H4 (cell line): Measurements from ENCODE around the gene CHD3. TPM values are rescaled to one million over a fixed set of nuclear protein-coding genes. Genes with fewer than 3 reads are reported as not detected.

Experiments
- DNase-seq: peaks from one replicate; pipeline ENCODE4 v3.0.0-alpha.2; 2015; ENCODE audit warnings: low spot score
- total RNA-seq: library from RNA; depleted of rRNA; stranded (reverse); fragments of >200 nt; shearing (Covaris generic); gene quantifications from 2 replicates; pipeline ENCODE4 v1.2.3, GENCODE V29; 2014

Gene CHD3
- total RNA-seq, 1 experiment from 2014 or later: 26.5 TPM

DNA sequence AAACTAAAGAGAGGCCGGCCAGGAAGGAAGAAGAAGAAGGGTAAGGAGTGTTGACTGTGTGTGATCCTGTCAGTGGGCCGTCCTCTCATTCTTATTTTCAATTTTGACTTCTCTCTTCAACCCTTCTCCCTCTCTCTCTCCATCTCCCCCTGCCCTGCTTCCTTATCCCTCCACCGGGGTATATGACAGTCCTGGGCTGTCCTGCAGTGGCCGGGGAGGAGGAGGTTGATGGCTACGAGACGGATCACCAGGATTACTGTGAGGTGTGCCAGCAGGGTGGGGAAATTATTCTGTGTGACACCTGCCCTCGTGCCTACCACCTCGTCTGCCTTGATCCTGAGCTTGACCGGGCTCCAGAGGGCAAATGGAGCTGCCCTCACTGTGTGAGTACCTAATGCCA, 5.6 kb downstream of the CHD3 start:
- DNase-seq: no peak

DNA sequence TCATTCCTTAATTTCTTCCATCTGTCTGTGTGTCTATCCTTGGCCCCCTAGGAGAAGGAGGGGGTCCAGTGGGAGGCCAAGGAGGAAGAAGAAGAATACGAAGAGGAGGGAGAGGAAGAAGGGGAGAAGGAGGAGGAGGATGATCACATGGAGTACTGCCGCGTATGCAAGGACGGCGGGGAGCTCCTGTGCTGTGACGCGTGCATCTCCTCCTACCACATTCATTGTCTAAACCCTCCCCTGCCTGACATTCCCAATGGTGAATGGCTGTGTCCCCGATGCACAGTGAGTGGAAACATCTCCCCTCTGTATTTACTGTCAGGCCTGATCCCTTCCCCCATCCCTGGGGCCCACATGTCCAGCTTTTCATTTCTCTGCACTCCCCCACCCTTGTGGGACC, 6.3 kb downstream of the CHD3 start:
- no peak for DNase-seq

DNA sequence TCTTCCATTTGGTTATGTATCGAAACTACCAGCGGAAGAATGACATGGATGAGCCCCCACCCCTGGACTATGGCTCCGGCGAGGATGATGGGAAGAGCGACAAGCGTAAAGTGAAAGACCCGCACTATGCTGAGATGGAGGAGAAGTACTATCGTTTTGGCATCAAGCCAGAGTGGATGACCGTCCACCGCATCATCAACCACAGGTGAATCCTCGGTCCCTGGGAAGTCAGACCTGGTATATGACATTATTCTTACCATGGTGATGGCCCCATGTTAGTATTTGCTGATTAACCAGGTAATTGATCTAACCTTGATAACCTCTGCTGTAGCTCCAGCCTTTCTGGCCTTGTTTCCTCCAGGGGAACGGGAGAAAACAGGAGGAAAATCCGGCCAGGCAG, 8.5 kb downstream of the CHD3 start:
- DNase-seq: no peak

DNA sequence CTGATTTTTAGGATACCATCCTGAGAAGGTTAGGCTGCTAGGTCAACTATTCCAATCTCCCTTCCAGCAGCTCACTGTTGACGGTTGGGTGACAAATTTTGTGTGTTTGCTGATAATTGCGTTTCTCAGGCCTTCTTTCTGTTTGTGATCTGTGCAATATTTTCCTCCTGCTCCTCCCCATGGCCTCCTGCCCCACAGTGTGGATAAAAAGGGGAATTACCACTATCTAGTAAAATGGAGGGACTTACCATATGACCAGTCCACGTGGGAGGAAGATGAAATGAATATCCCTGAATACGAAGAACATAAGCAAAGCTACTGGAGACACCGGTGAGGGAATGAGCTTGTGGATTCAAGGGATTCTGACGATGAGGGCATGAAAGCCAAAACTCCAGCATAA, 9.2 kb downstream of the CHD3 start:
- DNase-seq: no peak

DNA sequence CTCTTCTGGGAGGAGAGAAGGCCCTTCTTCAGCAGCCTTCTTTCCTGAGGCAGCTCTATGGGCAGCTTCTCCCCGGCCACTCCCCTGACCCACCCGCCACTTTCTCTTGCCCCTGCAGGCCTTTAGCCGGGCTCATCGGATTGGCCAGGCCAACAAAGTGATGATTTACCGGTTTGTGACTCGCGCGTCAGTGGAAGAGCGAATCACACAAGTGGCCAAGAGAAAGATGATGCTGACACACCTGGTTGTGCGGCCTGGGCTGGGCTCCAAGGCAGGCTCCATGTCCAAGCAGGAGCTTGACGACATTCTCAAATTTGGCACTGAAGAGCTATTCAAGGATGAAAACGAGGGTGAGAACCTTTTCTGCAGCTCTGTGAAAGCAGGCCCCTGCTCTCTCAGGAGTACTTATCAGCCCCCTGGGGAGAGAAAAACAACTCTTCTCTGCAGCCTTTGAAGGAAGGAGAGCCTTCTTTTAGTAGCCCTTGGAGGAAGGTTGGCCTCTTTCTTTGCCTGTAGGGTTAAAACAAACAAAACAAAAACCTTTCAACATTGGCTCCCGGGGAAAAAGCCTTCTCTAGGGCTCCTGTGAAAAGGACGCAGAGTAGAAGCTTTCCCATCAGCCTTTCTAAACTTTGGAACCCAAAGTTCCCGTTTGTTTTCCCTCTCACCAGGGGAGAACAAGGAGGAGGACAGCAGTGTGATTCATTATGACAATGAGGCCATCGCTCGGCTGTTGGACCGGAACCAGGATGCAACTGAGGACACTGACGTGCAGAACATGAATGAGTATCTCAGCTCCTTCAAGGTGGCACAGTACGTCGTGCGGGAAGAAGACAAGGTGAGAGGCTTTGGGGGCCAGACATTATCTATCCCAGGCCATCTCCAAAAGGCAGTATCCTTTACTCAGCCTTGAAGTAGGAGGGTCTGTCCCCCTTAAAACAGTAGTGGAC, 14.8 kb downstream of the CHD3 start:
- no peak for DNase-seq

DNA sequence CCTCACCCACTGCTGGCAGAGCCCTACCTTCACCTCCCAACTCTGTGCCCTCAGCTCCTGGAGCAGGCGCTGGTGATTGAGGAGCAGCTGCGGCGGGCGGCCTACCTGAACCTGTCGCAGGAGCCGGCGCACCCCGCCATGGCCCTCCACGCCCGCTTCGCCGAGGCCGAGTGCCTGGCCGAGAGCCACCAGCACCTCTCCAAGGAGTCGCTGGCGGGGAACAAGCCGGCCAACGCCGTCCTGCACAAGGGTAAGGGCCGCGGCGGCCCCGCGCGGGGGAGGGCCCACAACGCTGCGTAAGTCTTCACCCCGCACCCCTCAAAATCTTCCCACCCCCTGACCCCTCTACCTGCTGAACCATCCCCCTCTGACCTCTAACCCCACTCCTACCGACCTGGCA, 20.5 kb downstream of the CHD3 start:
- no peak for DNase-seq

DNA sequence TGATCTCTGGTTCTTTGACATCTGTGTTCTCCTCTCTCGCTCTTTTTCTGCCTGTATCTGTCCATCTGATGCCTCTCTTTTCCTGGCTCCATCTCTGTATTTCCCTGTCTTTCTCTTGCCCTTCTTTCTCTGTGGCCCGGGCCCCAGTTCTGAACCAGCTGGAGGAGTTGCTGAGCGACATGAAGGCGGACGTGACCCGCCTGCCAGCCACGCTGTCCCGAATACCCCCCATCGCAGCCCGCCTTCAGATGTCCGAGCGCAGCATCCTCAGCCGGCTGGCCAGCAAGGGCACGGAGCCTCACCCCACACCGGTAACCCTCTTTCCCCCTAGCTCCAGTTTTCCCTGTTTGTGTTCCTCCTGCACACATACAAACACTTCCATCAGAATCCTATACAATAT, 21.7 kb downstream of the CHD3 start:
- no peak for DNase-seq

DNA sequence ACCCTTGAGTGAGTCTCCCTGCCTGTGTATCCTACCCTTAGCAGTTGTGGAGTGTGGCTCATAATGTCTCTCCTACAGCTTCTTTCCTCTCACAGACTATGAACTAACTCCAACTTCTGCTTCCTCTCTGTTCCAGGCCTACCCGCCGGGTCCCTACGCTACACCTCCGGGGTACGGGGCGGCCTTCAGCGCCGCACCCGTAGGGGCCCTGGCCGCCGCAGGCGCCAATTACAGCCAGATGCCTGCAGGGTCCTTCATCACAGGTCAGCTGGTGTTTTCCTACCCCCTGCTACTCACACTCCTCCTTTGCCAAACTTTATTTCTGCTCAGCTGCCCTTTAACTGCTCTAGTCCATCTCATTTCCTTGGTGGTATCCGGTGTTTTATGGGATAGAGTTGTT, 22.1 kb downstream of the CHD3 start:
- no peak for DNase-seq

DNA sequence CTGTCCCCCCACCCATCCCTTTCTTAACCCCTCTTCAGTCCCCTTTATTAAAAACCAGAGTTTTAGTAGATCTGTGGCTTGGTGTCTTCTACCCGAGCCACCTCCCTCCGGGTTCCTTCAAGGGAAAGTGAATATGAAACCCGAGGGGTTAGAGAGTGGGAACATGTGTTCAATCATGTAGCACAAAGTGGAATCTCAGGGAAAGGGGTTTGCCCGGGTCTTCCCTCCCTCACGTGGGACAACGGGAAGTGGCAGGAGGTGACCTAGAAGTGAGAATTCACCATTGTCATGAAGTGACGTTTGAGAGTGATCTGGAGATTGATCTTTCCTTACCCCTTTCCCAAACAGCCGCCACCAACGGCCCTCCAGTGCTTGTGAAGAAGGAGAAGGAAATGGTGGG, 22.5 kb downstream of the CHD3 start:
- no peak for DNase-seq

DNA sequence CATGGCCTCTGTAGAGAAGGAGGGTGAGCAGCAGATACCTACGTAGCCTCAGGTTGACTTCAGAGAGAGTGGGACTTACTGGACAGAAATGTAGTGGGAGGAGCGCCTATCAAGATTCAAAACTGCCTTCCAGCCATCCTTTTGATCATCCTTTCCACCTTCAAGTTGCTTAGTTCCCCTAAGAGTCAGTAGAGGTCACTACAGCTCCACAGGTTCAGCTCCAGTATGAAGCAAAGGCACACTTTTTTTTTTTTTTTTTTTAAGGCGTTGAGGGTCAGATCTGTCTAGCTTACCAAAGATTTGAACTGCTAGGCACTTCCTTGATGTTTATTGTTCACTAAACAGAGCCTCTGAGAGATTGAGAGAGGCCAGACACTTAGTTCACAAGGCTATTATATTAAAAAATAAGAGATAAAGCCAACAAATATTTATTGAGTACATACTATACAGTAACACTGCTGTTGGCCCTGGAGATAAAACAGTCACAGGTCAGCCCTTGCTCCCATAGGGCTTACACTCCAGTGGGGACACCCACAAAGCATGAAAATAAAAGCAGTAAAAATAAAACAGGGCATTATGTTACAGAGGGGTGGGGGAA, 24.4 kb downstream of the CHD3 start:
- peak; percentile 54 for DNase-seq

DNA sequence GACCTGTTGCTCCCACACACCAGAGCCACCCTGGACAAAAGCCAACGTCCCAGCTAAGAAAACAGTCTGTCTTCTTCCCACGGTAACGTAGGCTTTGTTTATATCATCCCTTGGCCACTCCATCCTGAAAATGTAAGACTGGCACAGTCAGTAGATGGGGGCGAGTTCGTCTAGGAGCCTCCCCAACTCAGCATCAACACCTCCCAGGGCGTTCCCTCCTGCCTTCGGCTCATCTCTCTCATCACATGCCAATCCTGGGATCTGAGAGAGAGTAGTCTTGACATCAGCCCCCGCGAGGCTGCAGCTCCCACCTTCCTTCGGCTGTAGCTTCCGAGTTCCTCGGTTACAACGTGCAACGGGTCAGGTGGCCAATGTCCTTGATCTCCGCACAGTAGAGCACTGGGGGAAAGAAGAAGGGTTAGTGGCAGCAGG, 26.6 kb downstream of the CHD3 start:
- peak; percentile 9 for DNase-seq

DNA sequence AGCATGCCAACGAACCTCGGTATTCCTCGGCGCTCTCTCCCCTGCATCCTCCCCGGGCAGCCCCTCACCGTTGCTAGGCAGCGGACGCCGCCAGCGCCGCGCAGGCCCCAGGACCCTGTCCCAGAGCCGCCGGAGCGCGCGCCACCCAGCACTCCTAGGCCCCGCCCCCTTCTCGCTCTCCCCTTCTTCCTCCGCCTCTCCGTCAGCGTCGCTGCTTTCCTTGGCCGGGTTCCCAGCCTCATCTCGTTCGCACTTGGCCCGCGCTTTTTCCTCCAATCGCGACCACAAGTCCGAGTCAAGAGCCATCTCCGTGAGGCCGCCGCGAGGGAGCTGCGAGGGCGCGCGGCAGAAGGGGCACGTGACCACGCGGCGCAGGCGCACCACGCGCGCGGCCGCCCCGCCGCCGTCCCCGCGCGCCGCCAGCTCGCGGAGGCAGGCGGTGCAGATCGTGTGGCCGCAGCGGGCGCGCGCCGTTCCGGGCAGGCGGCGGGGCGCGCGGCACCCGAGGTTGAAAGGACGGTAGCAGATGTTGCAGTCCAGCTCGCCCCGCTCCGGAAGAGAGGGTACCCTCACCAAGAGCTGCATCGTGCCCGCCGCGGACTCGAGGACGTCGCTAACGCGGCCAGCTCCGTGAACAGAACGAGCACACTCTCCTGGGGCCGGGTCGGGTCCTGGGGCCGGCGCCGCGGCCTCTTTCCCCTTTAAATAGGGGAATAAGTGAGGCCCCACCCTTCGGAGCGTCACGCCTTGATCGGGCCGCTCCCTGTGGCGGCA, 27.2 kb downstream of the CHD3 start, which contains the start of gene RNF227:
Gene RNF227, minus strand, starts transcription at position 679 of the 774 bp plus-strand sequence. Its CDS starts 94 bp downstream, at position 585.
- peak; percentile 91 for DNase-seq

DNA sequence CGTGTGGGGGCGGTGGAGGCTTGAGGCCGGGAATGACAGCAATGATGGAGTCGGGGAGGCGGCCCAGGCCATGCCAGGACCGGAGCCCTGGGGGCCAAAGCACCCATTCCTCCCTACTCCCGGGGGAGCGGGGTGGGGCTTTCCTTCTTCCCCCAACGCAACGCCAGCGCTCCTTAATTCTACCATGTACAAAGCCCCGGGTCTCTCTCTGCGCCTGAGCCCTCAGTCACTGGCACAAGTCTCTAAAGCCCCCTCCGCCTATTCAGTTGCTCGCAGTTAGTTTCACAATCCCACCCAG, 27.7 kb downstream of the CHD3 start:
- DNase-seq: no peak

DNA sequence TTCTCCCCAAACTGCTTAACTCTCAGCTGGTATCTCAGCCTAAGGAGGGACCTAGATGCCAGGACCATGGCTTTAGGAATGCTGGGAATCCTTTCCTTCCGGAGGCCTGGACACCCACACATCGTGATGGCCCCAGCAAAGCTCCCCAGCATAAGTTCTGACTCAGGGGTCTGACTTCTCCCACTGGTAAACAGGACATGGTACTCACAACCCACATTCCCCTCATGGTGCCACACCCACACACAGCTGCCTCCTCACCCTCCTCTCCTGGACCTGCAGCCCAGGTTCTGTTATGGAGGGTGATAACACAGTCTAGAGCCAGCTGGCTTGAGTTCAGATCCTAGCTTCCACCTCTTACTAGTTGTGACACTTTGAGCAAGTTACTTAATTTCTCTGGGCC, 28.2 kb downstream of the CHD3 start:
- no peak for DNase-seq

DNA sequence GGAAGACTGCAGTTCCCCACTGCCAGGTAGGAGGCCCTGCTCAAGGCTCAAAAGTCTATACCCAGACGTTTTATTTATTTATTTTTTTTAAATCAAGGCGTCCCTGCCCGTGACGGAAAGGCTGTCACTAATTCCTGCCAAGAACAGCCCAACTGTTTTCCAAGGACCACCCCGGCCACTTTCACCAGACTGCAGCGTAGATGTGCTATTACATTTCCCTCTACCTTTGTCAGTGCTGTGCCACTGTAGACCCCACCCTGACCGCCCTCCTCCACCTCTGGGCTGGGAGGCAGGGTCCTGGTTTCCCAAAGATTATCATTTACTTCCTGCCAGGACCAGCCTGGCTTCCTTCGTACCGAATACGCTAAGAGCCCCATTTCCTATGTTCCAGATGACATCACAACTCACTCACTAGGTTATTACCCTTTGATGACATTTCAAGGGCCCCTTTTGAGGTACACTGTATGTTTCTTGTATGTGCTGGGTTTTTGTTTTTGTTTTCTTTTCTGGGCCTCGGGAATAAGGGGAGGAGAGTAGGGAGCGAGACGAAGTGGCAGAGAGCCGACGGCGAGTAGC, 33.8 kb downstream of the CHD3 start:
- DNase-seq: no peak

DNA sequence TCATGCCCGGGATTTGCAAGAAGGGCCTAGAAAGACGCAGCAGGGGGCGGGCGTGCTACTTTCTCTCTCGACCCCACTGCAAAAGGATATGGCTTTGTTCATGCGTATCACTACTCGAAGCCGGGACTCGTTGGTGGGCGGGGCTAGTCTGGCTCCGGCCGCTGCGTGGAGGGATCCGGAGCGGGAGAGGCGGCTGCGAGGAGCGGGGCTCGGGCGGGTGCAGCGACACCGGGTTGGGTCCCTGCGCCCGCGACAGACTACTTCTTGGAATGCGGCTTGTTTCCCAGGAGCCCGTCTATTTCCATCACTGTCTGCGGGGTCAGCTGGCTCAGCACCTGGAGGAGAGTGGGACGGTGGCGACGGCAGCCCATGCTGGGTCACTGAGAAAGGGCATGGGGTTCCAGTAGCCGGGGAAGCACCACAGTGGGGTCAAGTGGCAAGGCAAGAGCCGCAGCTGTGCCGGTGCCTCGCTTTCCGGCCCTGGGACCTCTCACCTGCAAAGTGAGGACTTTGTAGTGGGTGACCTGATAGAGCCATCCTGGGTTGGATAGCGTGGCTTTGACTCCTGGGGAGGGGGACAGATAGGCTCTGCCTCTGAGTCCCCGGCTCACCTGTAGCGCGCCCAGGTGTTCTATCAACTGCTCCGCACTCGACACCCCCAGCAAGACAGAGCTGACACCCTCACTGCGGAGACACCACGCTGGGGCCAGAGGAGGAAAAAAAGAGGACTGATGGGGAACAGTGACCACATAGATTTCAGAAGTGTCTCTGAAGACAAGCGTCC, 34.4 kb downstream of the CHD3 start:
- DNase-seq: no peak

DNA sequence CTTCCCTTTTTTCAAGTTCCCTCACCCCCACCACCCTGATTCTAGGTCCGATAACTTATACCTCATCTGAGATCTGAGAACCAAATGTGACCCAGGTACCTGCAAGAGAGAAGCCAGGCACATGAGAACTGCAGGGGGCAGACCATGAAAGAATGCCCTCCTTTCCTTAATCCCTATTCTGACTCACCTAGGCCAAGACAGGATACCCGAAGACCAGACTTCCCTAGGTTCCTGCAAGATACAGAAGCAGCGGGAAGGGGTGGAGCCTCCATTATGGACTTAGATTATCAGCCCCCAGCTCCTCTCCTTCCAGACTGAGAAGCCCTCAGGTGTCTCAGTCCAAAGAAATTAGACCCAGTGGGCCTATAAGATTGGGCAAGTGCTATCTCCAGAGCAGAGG, 39.0 kb downstream of the CHD3 start:
- no peak for DNase-seq

DNA sequence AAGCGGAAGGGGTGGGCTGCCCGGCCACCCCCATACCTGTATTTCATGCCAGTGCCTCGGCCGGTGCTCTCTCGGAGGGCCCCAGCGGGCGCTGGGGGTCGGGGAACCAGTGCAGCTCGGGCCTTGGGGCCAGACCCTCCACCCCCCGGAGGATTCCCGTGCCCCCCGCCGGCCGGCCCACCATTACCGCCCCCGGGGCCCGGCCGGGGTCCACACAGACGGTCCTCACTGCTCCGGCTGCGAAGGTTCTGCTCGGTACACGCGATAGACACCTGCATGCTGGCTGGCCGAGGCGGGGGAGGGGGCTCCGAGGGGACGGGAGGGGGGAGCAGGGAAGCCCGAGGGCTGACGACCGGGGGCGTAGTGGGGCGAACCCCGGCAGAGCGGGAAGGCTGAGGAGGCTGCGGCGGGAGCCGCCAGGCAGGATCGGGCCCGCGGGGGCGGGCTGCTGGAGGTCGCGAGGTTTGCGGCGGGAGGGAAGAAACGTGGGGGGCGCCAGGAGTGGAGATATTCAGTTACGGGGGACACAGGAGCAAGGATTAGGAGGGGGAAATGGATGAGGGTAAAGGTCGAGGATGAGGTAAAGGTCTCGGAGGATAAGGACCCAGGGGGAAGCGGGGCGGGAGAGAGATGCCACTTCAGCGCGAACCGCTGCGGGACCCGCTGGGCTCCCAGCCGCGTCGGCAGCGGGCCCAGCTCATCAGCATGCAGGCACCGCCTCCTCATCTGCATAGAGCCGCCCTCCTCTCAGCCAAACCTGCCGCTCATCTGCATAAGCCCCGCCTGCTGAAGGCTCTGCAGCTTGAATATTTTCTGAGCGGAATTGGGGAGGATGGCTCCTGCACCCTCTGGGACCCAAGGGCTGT, 40.8 kb downstream of the CHD3 start, which contains the start of gene KCNAB3:
Gene KCNAB3, minus strand, starts transcription at position 699 of the 866 bp plus-strand sequence. Its CDS starts 421 bp downstream, at position 278.
- DNase-seq: no peak

DNA sequence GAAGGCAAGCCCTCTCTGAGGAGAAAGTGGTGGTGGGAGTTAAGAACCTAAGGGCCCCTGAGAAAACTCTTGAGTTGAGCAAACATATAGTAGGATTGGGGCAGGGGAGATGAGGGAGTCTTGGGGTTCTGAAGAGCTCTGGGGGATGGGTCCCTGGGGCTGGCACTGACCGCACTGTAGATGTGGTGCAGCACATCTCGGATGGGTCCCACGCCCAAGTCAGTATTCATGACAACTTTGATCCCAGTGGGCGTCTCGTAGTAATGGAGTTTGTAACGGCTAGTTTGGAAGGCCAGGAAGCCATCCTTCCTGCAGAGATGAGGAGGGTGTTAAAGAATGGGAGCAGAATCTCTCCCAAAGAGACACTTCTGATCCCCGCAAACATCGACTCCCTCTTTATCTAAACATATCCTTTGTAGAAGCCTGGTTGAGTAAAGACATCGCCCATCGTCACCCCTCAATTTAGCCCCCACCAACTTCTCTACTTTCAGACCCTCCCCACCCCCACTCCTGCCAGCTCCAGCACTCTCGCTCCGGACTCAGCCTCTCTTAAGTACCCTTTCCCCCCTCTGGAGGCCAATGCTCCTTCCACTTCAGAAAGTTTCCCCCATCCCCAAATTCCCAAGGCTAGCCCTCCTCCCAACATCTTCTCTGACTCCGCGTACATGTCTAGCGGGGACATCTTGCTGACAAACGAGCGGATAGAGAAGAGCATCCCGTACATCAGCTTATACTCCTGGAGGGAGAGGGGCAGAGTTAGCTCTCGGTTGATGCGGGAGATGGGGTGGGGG, 42.4 kb downstream of the CHD3 start:
- no peak for DNase-seq
